Measurements from ENCODE around the gene CLEC16A. TPM values are rescaled to one million over a fixed set of nuclear protein-coding genes. Genes with fewer than 3 reads are reported as not detected.

The CLEC16A gene
- total and polyA plus RNA-seq, 9 of the 15 experiments (the other 6 are each of a cell fraction or from before 2014, with no cell fraction given): 1.00 to 22.3 (median 10.0) TPM

DNA sequence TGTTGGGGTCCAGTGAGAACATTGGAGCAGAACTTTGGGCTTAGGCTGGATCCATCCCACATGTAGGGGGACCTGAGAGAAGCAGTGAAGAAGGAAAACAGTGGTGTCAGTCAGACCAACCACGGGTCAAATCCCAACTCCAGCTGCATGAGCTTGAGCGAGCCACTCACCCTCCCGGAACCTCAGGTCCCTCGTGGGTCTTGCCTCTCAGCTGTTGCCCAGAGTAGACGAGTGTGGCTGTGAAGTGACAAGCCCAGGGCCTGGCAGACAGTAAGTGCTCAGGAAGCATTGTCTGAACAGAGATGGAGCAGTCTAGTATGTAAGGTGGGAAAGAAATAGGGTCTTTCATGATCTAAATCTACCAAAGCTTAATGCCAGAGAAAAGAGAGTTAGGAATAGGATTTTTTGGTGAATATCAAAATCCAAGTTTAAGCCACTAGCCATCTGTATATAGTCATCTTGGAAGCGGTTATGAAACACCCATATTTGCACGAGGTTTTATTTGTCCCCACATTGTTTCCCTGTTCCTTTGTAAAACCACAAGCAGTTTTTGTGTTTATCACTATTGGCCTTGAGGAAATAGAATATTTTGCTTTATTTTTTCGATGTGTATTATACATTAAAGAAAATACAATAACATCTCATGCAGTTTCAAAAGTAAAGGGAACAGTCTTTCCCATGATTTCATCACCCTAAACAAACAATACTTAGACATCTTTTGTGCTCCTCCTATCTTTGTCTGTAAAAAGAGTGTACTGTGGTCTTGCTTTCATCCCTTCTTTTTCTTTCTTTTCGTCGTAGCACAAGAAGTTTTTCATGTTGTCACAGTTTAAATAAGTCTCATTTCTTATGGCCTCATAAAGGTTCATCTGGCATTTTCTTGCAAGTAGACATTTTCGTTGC, 112.0 kb downstream of the CLEC16A start (continued):
- TF ChIP-seq, protein P1, sequence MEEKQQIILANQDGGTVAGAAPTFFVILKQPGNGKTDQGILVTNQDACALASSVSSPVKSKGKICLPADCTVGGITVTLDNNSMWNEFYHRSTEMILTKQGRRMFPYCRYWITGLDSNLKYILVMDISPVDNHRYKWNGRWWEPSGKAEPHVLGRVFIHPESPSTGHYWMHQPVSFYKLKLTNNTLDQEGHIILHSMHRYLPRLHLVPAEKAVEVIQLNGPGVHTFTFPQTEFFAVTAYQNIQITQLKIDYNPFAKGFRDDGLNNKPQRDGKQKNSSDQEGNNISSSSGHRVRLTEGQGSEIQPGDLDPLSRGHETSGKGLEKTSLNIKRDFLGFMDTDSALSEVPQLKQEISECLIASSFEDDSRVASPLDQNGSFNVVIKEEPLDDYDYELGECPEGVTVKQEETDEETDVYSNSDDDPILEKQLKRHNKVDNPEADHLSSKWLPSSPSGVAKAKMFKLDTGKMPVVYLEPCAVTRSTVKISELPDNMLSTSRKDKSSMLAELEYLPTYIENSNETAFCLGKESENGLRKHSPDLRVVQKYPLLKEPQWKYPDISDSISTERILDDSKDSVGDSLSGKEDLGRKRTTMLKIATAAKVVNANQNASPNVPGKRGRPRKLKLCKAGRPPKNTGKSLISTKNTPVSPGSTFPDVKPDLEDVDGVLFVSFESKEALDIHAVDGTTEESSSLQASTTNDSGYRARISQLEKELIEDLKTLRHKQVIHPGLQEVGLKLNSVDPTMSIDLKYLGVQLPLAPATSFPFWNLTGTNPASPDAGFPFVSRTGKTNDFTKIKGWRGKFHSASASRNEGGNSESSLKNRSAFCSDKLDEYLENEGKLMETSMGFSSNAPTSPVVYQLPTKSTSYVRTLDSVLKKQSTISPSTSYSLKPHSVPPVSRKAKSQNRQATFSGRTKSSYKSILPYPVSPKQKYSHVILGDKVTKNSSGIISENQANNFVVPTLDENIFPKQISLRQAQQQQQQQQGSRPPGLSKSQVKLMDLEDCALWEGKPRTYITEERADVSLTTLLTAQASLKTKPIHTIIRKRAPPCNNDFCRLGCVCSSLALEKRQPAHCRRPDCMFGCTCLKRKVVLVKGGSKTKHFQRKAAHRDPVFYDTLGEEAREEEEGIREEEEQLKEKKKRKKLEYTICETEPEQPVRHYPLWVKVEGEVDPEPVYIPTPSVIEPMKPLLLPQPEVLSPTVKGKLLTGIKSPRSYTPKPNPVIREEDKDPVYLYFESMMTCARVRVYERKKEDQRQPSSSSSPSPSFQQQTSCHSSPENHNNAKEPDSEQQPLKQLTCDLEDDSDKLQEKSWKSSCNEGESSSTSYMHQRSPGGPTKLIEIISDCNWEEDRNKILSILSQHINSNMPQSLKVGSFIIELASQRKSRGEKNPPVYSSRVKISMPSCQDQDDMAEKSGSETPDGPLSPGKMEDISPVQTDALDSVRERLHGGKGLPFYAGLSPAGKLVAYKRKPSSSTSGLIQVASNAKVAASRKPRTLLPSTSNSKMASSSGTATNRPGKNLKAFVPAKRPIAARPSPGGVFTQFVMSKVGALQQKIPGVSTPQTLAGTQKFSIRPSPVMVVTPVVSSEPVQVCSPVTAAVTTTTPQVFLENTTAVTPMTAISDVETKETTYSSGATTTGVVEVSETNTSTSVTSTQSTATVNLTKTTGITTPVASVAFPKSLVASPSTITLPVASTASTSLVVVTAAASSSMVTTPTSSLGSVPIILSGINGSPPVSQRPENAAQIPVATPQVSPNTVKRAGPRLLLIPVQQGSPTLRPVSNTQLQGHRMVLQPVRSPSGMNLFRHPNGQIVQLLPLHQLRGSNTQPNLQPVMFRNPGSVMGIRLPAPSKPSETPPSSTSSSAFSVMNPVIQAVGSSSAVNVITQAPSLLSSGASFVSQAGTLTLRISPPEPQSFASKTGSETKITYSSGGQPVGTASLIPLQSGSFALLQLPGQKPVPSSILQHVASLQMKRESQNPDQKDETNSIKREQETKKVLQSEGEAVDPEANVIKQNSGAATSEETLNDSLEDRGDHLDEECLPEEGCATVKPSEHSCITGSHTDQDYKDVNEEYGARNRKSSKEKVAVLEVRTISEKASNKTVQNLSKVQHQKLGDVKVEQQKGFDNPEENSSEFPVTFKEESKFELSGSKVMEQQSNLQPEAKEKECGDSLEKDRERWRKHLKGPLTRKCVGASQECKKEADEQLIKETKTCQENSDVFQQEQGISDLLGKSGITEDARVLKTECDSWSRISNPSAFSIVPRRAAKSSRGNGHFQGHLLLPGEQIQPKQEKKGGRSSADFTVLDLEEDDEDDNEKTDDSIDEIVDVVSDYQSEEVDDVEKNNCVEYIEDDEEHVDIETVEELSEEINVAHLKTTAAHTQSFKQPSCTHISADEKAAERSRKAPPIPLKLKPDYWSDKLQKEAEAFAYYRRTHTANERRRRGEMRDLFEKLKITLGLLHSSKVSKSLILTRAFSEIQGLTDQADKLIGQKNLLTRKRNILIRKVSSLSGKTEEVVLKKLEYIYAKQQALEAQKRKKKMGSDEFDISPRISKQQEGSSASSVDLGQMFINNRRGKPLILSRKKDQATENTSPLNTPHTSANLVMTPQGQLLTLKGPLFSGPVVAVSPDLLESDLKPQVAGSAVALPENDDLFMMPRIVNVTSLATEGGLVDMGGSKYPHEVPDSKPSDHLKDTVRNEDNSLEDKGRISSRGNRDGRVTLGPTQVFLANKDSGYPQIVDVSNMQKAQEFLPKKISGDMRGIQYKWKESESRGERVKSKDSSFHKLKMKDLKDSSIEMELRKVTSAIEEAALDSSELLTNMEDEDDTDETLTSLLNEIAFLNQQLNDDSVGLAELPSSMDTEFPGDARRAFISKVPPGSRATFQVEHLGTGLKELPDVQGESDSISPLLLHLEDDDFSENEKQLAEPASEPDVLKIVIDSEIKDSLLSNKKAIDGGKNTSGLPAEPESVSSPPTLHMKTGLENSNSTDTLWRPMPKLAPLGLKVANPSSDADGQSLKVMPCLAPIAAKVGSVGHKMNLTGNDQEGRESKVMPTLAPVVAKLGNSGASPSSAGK (IDR thresholded peaks at IDR 0.05): no peak; the same call in 1 of the 2 replicates
- TF ChIP-seq L3MBTL2 (IDR thresholded peaks at IDR 0.05) (peak; percentile 31; the same call in 1 of the 2 replicates), MECOM (CRISPR knock-in tag; IDR thresholded peaks at IDR 0.05) (peak; percentile 68; the same call in 1 of the 2 replicates), SP2 (IDR thresholded peaks at IDR 0.05; ENCODE audit: extremely low read depth, low read depth, low read length, poor library complexity, severe bottlenecking) (no peak), NR2C2 (CRISPR knock-in tag; IDR thresholded peaks at IDR 0.05) (no peak), NR2C2 (tag; IDR thresholded peaks at IDR 0.05) (peak; percentile 33; the same call in 1 of the 2 replicates), CBFB (CRISPR knock-in tag; IDR thresholded peaks at IDR 0.05) (no peak)
- TF ChIP-seq, protein P2, sequence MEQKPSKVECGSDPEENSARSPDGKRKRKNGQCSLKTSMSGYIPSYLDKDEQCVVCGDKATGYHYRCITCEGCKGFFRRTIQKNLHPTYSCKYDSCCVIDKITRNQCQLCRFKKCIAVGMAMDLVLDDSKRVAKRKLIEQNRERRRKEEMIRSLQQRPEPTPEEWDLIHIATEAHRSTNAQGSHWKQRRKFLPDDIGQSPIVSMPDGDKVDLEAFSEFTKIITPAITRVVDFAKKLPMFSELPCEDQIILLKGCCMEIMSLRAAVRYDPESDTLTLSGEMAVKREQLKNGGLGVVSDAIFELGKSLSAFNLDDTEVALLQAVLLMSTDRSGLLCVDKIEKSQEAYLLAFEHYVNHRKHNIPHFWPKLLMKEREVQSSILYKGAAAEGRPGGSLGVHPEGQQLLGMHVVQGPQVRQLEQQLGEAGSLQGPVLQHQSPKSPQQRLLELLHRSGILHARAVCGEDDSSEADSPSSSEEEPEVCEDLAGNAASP (IDR thresholded peaks at IDR 0.05): no peak
- TF ChIP-seq, protein P3, sequence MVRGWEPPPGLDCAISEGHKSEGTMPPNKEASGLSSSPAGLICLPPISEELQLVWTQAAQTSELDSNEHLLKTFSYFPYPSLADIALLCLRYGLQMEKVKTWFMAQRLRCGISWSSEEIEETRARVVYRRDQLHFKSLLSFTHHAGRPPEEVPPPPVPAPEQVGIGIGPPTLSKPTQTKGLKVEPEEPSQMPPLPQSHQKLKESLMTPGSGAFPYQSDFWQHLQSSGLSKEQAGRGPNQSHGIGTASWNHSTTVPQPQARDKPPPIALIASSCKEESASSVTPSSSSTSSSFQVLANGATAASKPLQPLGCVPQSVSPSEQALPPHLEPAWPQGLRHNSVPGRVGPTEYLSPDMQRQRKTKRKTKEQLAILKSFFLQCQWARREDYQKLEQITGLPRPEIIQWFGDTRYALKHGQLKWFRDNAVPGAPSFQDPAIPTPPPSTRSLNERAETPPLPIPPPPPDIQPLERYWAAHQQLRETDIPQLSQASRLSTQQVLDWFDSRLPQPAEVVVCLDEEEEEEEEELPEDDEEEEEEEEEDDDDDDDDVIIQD (CRISPR knock-in tag; IDR thresholded peaks at IDR 0.05): no peak

Measured in K562 (cell line).